AML-193 (cell line): ENCODE measurements around the gene MYLK2.

Experiments used
- DNase-seq, 2 experiments: peaks; one replicate each; lab custom pipeline; 2025; lab: John Stamatoyannopoulos, UW

Gene MYLK2

GRCh38 chr20:31856516-31856915 is 37.4 kb downstream of the MYLK2 start:
- DNase-seq = no peak

- DNase-seq = no peak
Observed at GRCh38 chr20:31857861-31858759, 39.0 kb downstream of the MYLK2 start.

- DNase-seq = no peak
Observed at GRCh38 chr20:31858760-31859083, 39.6 kb downstream of the MYLK2 start.

- no peak for DNase-seq
Observed at GRCh38 chr20:31859266-31859997, 40.3 kb downstream of the MYLK2 start.

GRCh38 chr20:31859998-31860380 is 40.8 kb downstream of the MYLK2 start:
- DNase-seq = no peak

GRCh38 chr20:31860390-31861134 is 41.4 kb downstream of the MYLK2 start:
- DNase-seq = no peak

GRCh38 chr20:31861135-31861384 is 41.9 kb downstream of the MYLK2 start:
- no peak for DNase-seq

GRCh38 chr20:31861385-31862156 is 42.4 kb downstream of the MYLK2 start:
- DNase-seq = no peak

GRCh38 chr20:31862157-31862470 is 43.0 kb downstream of the MYLK2 start:
- no peak for DNase-seq

GRCh38 chr20:31862506-31862905 is 43.4 kb downstream of the MYLK2 start:
- no peak for DNase-seq

GRCh38 chr20:31863296-31864085 is 44.3 kb downstream of the MYLK2 start:
- DNase-seq = no peak

GRCh38 chr20:31864521-31865400 is 45.6 kb downstream of the MYLK2 start:
- DNase-seq = no peak

GRCh38 chr20:31866221-31866620 is 47.1 kb downstream of the MYLK2 start:
- no peak for DNase-seq

GRCh38 chr20:31868853-31869672 is 49.9 kb downstream of the MYLK2 start:
- DNase-seq = no peak

- DNase-seq = no peak
Observed at GRCh38 chr20:31869673-31869941, 50.5 kb downstream of the MYLK2 start.

- no peak for DNase-seq
Observed at GRCh38 chr20:31869942-31870725, 51.0 kb downstream of the MYLK2 start, which contains the start of the genes DUSP15 and TTLL9. Gene DUSP15 (minus strand): TSS chr20:31870527. CDS start chr20:31870337, 190 bp downstream. Gene TTLL9 (plus strand): TSS chr20:31870634. CDS start chr20:31871127, 493 bp downstream.

- no peak for DNase-seq
Observed at GRCh38 chr20:31870726-31871617, 51.8 kb downstream of the MYLK2 start.

GRCh38 chr20:31871618-31871954 is 52.4 kb downstream of the MYLK2 start:
- DNase-seq = no peak
